Measurements from ENCODE around the gene LRFN2.
A peak's percentile ranks its signal among the peaks of the same experiment; 100 is the strongest.

LRFN2 gene

GRCh38 chr6:40588480-40588879 is 1.3 kb upstream of the LRFN2 start:
- Histone ChIP-seq H3K36me3 (ENCODE audit: insufficient read depth, low read length) (no peaks in the 10 kb centered on the region), H3K9me3 (ENCODE audit: insufficient read depth, low read depth, low read length) (no peaks in the 10 kb centered on the region), H3K4me3 (ENCODE audit: low read length, poor library complexity, severe bottlenecking) (peak overlapping the region; percentile 97), H3F3A (ENCODE audit: low read depth) (no peaks in the 10 kb centered on the region), H3K27me3 (ENCODE audit: insufficient read depth, low read length, poor library complexity, severe bottlenecking) (no peaks in the 10 kb centered on the region), H2AFZ (ENCODE audit: low read length) (no peak overlapping the region), H3K79me2 (ENCODE audit: insufficient read depth, low read length) (peaks cover 33% of the 10 kb centered on the region), H3K4me1 (ENCODE audit: insufficient read depth, low read length, poor library complexity, severe bottlenecking) (peaks cover 27% of the 10 kb centered on the region), H3K4me2 (ENCODE audit: low read depth, low read length, poor library complexity, severe bottlenecking) (peak overlapping the region; percentile 90), H4K20me1 (ENCODE audit: insufficient read depth, low read length, poor library complexity, severe bottlenecking) (no peaks in the 10 kb centered on the region), H3K9ac (ENCODE audit: low read depth, low read length, poor library complexity, severe bottlenecking) (peak overlapping the region; percentile 97), H3K9me2 (replicated peaks; ENCODE audit: low read depth, low read length) (no peaks in the 10 kb centered on the region)
- TF ChIP-seq EZH2phosphoT487 (IDR thresholded peaks at IDR 0.05; ENCODE audit: borderline replicate concordance) (no peak), CTCF (conservative IDR thresholded peaks at IDR 0.05; ENCODE audit: low read length) (no peak)

GRCh38 chr6:40588070-40588384 is 863 bp upstream of the LRFN2 start:
- Histone ChIP-seq H3F3A (ENCODE audit: low read depth) (no peaks in the 10 kb centered on the region), H3K4me3 (ENCODE audit: low read length, poor library complexity, severe bottlenecking) (peak overlapping the region; percentile 97), H3K4me2 (ENCODE audit: low read depth, low read length, poor library complexity, severe bottlenecking) (peak overlapping the region; percentile 90), H3K4me1 (ENCODE audit: insufficient read depth, low read length, poor library complexity, severe bottlenecking) (peaks cover 31% of the 10 kb centered on the region), H3K9me3 (ENCODE audit: insufficient read depth, low read depth, low read length) (no peaks in the 10 kb centered on the region), H3K36me3 (ENCODE audit: insufficient read depth, low read length) (no peaks in the 10 kb centered on the region), H2AFZ (ENCODE audit: low read length) (no peak overlapping the region), H4K20me1 (ENCODE audit: insufficient read depth, low read length, poor library complexity, severe bottlenecking) (no peaks in the 10 kb centered on the region), H3K27me3 (ENCODE audit: insufficient read depth, low read length, poor library complexity, severe bottlenecking) (no peaks in the 10 kb centered on the region), H3K9me2 (replicated peaks; ENCODE audit: low read depth, low read length) (no peaks in the 10 kb centered on the region), H3K79me2 (ENCODE audit: insufficient read depth, low read length) (peaks cover 37% of the 10 kb centered on the region), H3K9ac (ENCODE audit: low read depth, low read length, poor library complexity, severe bottlenecking) (peak overlapping the region; percentile 97)
- TF ChIP-seq EZH2phosphoT487 (IDR thresholded peaks at IDR 0.05; ENCODE audit: borderline replicate concordance): no peak
- no peak for TF ChIP-seq CTCF (conservative IDR thresholded peaks at IDR 0.05; ENCODE audit: low read length)

GRCh38 chr6:40586369-40587201 is 579 bp downstream of the LRFN2 start:
- Histone ChIP-seq H3K4me1 (ENCODE audit: insufficient read depth, low read length, poor library complexity, severe bottlenecking) (peaks cover 43% of the 10 kb centered on the region), H3K9me3 (ENCODE audit: insufficient read depth, low read depth, low read length) (no peaks in the 10 kb centered on the region), H3K9me2 (replicated peaks; ENCODE audit: low read depth, low read length) (no peaks in the 10 kb centered on the region), H3K36me3 (ENCODE audit: insufficient read depth, low read length) (no peaks in the 10 kb centered on the region), H3K27me3 (ENCODE audit: insufficient read depth, low read length, poor library complexity, severe bottlenecking) (no peaks in the 10 kb centered on the region), H4K20me1 (ENCODE audit: insufficient read depth, low read length, poor library complexity, severe bottlenecking) (no peaks in the 10 kb centered on the region), H3F3A (ENCODE audit: low read depth) (no peaks in the 10 kb centered on the region), H3K9ac (ENCODE audit: low read depth, low read length, poor library complexity, severe bottlenecking) (peak overlapping the region; percentile 97), H2AFZ (ENCODE audit: low read length) (peak overlapping the region; percentile 64), H3K4me3 (ENCODE audit: low read length, poor library complexity, severe bottlenecking) (peak overlapping the region; percentile 97), H3K79me2 (ENCODE audit: insufficient read depth, low read length) (peaks cover 50% of the 10 kb centered on the region), H3K4me2 (ENCODE audit: low read depth, low read length, poor library complexity, severe bottlenecking) (peak overlapping the region; percentile 90)
- TF ChIP-seq CTCF (conservative IDR thresholded peaks at IDR 0.05; ENCODE audit: low read length) (no peak), EZH2phosphoT487 (IDR thresholded peaks at IDR 0.05; ENCODE audit: borderline replicate concordance) (no peak)

All from Loucy (cell line).